Neural crest cell (in vitro differentiated cells): Measurements from ENCODE around the gene HMOX1. TPM values are rescaled to one million over a fixed set of nuclear protein-coding genes. Genes with fewer than 3 reads are reported as not detected.

Source experiments
- DNase-seq: peaks from one replicate; pipeline ENCODE4 v3.0.0; 2021; ENCODE audit warnings: low read depth, mixed read lengths, low spot score
- H3K27ac Mint-ChIP-seq: one replicate; pipeline ENCODE4 v1.8.0; 2021; ENCODE audit warnings: mild to moderate bottlenecking, mixed read lengths; ENCODE audit not compliant: unreplicated experiment
- H3K27me3 Mint-ChIP-seq: 2 replicates; pipeline ENCODE4 v1.8.0; 2021; ENCODE audit warnings: low read depth, mild to moderate bottlenecking, mixed read lengths
- H3K36me3 Mint-ChIP-seq: 2 replicates; pipeline ENCODE4 v1.8.0; 2021; ENCODE audit warnings: low read depth, mild to moderate bottlenecking, mixed read lengths
- H3K4me1 Mint-ChIP-seq: 2 replicates; pipeline ENCODE4 v1.8.0; 2021; ENCODE audit warnings: mixed read lengths
- H3K4me3 Mint-ChIP-seq: one replicate; pipeline ENCODE4 v1.8.0; 2021; ENCODE audit warnings: mild to moderate bottlenecking, mixed read lengths
- H3K9me3 Mint-ChIP-seq: 2 replicates; pipeline ENCODE4 v1.8.0; 2021; ENCODE audit warnings: mixed read lengths
- total RNA-seq: library from RNA; stranded (reverse); gene quantifications from 2 replicates; pipeline ENCODE4 v1.2.1, GENCODE V29; 2021
- TF ChIP-seq, protein P1 (sequence below): fragments of 200-600 bp; sonication (generic); conservative IDR thresholded peaks from 2 replicates; pipeline ENCODE4 v1.5.0; 2021; ENCODE audit warnings: antibody characterized with exemption, mild to moderate bottlenecking

Gene HMOX1
- total RNA-seq, 1 donor from 2014 or later, result 2.4 TPM

DNA sequence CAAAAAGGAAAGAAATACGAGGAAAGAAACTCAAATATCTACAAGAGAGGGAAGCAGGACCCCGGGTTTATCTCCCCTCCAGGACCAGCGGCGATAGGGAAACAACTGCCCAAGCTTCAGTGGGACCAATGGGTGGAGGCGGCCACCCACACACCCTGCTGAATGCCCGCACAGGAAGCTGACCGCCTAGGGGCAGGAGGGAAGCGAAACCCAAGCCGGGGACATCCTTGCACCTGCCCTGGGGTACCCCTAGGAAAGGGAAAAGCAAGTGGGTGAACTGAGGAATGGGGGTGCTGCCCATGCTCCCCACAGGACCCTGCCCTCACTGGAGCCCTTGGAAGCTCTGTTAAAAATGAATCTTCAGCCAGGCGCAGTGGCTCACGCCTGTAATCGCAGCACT is 27.6 kb upstream of the HMOX1 start:
- H3K27ac Mint-ChIP-seq, result no peak overlapping the region
- no peaks in the 10 kb centered on the region for H3K9me3 Mint-ChIP-seq
- DNase-seq, result no peak
- H3K4me3 Mint-ChIP-seq, result no peak overlapping the region
- TF ChIP-seq, protein P1, sequence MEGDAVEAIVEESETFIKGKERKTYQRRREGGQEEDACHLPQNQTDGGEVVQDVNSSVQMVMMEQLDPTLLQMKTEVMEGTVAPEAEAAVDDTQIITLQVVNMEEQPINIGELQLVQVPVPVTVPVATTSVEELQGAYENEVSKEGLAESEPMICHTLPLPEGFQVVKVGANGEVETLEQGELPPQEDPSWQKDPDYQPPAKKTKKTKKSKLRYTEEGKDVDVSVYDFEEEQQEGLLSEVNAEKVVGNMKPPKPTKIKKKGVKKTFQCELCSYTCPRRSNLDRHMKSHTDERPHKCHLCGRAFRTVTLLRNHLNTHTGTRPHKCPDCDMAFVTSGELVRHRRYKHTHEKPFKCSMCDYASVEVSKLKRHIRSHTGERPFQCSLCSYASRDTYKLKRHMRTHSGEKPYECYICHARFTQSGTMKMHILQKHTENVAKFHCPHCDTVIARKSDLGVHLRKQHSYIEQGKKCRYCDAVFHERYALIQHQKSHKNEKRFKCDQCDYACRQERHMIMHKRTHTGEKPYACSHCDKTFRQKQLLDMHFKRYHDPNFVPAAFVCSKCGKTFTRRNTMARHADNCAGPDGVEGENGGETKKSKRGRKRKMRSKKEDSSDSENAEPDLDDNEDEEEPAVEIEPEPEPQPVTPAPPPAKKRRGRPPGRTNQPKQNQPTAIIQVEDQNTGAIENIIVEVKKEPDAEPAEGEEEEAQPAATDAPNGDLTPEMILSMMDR, result no peak
- no peaks in the 10 kb centered on the region for H3K36me3 Mint-ChIP-seq
- peaks cover 9% of the 10 kb centered on the region for H3K27me3 Mint-ChIP-seq
- peaks cover 23% of the 10 kb centered on the region for H3K4me1 Mint-ChIP-seq

DNA sequence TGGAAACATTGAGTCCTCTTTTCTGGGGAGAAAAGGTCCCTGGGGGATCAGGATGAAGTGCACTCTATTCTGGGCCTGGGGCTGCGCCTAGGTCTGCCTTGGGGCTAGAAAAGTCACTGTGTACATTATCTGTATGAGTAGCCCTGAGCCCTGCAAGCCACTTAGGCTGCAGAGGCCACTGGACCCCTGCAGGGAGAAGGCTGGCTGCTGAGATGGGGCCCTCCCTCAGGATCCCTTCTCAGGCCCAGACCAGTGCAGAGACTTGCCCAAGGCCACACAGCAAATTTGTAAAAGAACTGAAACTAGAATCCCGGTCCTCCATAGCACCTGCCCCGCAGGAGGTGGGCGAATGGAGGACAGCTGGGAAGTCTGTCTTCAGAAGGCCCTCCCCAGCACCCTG is 26.8 kb upstream of the HMOX1 start:
- Mint-ChIP-seq H3K36me3 (no peaks in the 10 kb centered on the region), H3K4me1 (peaks cover 23% of the 10 kb centered on the region), H3K9me3 (no peaks in the 10 kb centered on the region), H3K27ac (no peak overlapping the region), H3K27me3 (peaks cover 9% of the 10 kb centered on the region), H3K4me3 (no peak overlapping the region)
- DNase-seq, result no peak
- TF ChIP-seq, protein P1, result no peak

DNA sequence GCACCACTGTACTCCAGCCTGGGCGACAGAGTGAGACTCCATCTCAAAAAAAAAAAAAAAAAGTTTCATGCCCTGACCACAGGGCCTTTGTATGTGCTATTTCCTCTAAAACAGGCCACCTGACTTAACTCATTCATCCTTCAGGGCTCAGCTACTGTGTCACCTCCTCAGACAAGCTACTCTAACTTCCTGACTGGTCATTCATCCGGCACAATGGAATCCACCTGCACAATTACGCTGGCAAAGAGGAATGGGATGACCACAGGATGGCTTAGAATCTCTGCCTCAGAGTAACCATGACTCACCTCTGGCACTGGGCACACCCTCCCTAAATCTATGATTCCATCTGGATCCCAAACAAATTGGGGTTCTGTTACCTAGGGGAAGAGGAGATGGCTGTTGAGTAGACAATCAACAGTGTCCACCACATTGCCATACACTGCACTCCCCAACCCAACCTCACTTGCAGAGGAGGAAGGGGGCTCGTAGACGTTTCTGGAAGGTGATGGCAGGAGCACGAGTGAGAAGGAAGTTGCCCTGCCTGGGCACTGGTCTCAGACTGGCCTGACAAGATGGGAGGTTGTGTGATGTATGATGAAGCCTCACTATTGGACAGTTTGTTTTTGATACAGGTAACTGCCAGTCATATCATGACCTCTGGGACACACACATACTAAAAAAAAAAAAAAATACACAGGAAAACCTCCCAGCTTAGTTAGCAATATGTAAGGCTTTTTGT is 22.8 kb upstream of the HMOX1 start:
- Mint-ChIP-seq H3K27ac (no peak overlapping the region), H3K4me3 (no peak overlapping the region), H3K9me3 (no peaks in the 10 kb centered on the region), H3K4me1 (peaks cover 5% of the 10 kb centered on the region), H3K27me3 (no peaks in the 10 kb centered on the region), H3K36me3 (no peaks in the 10 kb centered on the region)
- TF ChIP-seq, protein P1, result no peak
- DNase-seq, result no peak

DNA sequence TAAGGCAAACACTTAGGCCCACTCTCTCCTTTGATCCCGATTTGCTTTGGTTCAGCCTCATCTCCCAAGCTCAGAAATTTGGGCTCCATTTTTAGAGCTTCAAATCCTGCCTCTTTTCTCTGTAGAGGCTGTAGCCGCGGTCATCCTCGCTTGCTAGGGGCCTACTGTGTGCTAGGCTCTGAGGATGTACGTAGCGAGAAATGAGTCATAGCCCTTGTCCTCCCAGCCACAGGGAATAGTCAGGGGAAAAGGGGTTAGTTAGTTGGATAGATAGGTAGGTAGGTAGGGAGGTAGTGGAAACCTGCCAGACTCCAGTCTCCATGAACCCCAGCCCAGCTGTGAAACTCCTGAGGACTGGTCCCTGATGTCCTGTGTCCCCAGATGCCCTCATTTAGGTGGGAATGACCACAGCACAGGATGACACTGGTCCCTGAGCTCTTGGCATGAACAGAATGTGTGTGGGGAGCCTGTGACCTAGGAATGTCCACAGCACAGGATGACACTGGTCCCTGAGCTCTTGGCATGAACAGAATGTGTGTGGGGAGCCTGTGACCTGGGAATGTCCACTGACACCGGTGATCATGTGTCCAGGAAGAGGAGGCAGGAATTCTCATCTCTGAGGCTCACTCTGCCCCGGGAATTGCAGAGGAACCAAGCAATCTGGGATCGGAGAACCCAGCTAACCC is 21.4 kb upstream of the HMOX1 start:
- no peak for DNase-seq
- Mint-ChIP-seq H3K27ac (no peak overlapping the region), H3K4me1 (peaks cover 5% of the 10 kb centered on the region), H3K36me3 (no peaks in the 10 kb centered on the region), H3K4me3 (no peak overlapping the region), H3K27me3 (no peaks in the 10 kb centered on the region), H3K9me3 (no peaks in the 10 kb centered on the region)
- TF ChIP-seq, protein P1, result no peak

DNA sequence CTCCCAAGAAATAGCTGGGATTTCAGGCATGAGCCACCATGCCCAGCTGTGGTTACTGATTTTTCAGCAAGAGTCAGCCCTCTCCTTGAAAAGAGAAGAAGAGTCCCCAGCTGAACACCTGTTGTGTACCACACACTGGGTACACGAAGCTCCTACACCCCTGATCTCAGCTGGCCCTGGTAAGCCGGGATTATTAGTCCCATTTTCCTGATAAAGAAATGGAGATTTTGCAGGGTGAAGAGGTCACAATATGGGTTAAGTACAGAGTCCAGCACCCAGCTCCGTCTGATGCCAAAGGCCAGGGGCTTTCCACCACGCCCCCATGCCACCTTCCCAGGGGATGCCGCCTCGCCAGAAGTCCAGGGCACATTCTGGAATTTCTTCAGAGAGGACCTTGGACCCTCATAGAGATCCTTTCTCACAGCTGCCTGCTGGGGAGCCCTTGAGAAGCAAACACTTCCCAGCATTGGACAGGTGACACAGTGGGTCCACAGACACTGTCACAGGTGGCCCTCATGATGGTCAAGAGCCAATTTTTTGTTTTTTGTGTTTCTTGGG is 19.8 kb upstream of the HMOX1 start:
- no peak for DNase-seq
- Mint-ChIP-seq H3K36me3 (no peaks in the 10 kb centered on the region), H3K27ac (no peak overlapping the region)

More for the DNA sequence above, 19.8 kb upstream of the HMOX1 start:
- H3K4me1 Mint-ChIP-seq, result peaks cover 3% of the 10 kb centered on the region
- TF ChIP-seq, protein P1, result no peak
- no peaks in the 10 kb centered on the region for H3K27me3 Mint-ChIP-seq
- H3K4me3 Mint-ChIP-seq, result no peak overlapping the region
- H3K9me3 Mint-ChIP-seq, result no peaks in the 10 kb centered on the region
